Stomach (tissue), 9 donors: ENCODE data around the gene RAB30. TPM values are rescaled to one million over a fixed set of nuclear protein-coding genes. Genes with fewer than 3 reads are reported as not detected.
A peak's percentile ranks its signal among the peaks of the same experiment; 100 is the strongest.

Source experiments
- DNase-seq, 2 donors: peaks; one replicate each; pipeline versions ENCODE4 v3.0.0 to v3.0.0-alpha.2; 2013 to 2019
- H3K27ac ChIP-seq, 5 donors: fragments of 200-600 bp in 4 of 5; sonication (generic) in 4 of 5; one replicate each; pipeline ENCODE4 v1.5.1; 2013 to 2019; ENCODE audit warnings: mild to moderate bottlenecking in 1 of 5, moderate library complexity in 1 of 5
- H3K27me3 ChIP-seq, 3 donors: fragments of 200-600 bp; sonication (generic); one replicate each; pipeline ENCODE4 v1.5.1; 2017 to 2019; ENCODE audit warnings: mixed run types in 1 of 3
- H3K36me3 ChIP-seq, 4 donors: fragments of 200-600 bp; sonication (generic); 1 replicate in 3 of 4; 2 replicates in 1 of 4; pipeline ENCODE4 v1.5.1; 2016 to 2019
- H3K4me1 ChIP-seq, 4 donors: fragments of 200-600 bp; sonication (generic); one replicate each; pipeline ENCODE4 v1.5.1; 2016 to 2019
- H3K4me3 ChIP-seq, 4 donors: fragments of 200-600 bp; sonication (generic) in 3 of 4; one replicate each; pipeline ENCODE4 v1.5.1; 2016 to 2019; ENCODE audit warnings: mild to moderate bottlenecking in 1 of 4
- H3K9me3 ChIP-seq, 4 donors: fragments of 200-600 bp; sonication (generic); one replicate each; pipeline ENCODE4 v1.5.1; 2016 to 2019
- CTCF ChIP-seq, 7 experiments: fragments of 450-650 bp in 4 of 7; fragments of 200-600 bp in 3 of 7; sonication (generic) in 3 of 7; IDR thresholded peaks; one replicate each; pipeline ENCODE4 v1.5.1; 2016 to 2019; ENCODE audit warnings: antibody characterized with exemption in 7 of 7, control low read depth in 2 of 7, mild to moderate bottlenecking in 1 of 7
- EP300 ChIP-seq: sonication (generic); formaldehyde crosslinking; IDR thresholded peaks from one replicate; pipeline ENCODE4 v1.6.1; 2017; ENCODE audit warnings: antibody characterized with exemption
- POLR2A ChIP-seq, 4 donors: fragments of 450-650 bp; IDR thresholded peaks; one replicate each; pipeline ENCODE4 v1.6.1; 2016; ENCODE audit warnings: antibody characterized with exemption in 4 of 4, control low read depth in 2 of 4, mild to moderate bottlenecking in 1 of 4, moderate library complexity in 1 of 4
- POLR2AphosphoS5 ChIP-seq, 3 donors: sonication (generic); formaldehyde crosslinking; IDR thresholded peaks; one replicate each; pipeline ENCODE4 v1.6.1; 2016; ENCODE audit warnings: antibody characterized with exemption in 3 of 3
- WGBS, 5 donors: extraction: QIAGEN DNeasy Blood & Tissue Kit in 3 of 5; methylation state at CpG; one replicate each; pipeline versions ENCODE4 v1.1.5 to v1.1.7; 2013 to 2018; 5-methylcytosine and 5-hydroxymethylcytosine counted together
- intact Hi-C: fragments of 100-400 bp; cut with DNase I; formaldehyde crosslinking; loops from one replicate; pipeline ENCODE4 v1.15.1; 2023; ENCODE audit warnings: low total_unique reads
- polyA plus RNA-seq, 3 donors: library from polyadenylated mRNA; stranded (reverse); fragments of 200-250 nt; gene quantifications; one replicate each; pipeline ENCODE4 v1.2.3, GENCODE V29; 2013
- total RNA-seq, 5 donors: library from RNA; depleted of rRNA; stranded (reverse); fragments of >200 nt; gene quantifications; one replicate each; pipeline versions ENCODE4 v1.1.0 to v1.2.3, GENCODE V29; 2014 to 2016
- donor health status: healthy with polysubstance abuse.
- donor health status: Bipolar disorder and iron deficiency.
- donor health status: healthy.

Gene RAB30
- total and polyA plus RNA-seq, 8 donors: 0.29 to 14.0 (median 3.1) TPM

GRCh38 chr11:82998697-82999096 lies 73.0 kb downstream of the RAB30 start:
- Histone ChIP-seq H3K36me3 (no peaks in the 10 kb centered on the region), H3K4me3 (no peak overlapping the region), H3K27me3 (no peaks in the 10 kb centered on the region), H3K27ac (no peak overlapping the region), H3K9me3 (no peaks in the 10 kb centered on the region), H3K4me1 (peaks cover 0 to 36% (median 26%) of the 10 kb centered on the region in 4 donors)
- TF ChIP-seq POLR2AphosphoS5 (IDR thresholded peaks at IDR 0.05) (no peak), EP300 (no peak), CTCF (IDR thresholded peaks at IDR 0.05) (no peak), POLR2A (IDR thresholded peaks at IDR 0.05) (no peak)
- 88 to 99% (median 93%) methylated on average over 2 of the region's 2 CpGs for WGBS, 5 donors
- intact Hi-C loops: no loop called here
- DNase-seq: no peak

- no peaks in the 10 kb centered on the region for H3K27me3 ChIP-seq
- H3K9me3 ChIP-seq: no peaks in the 10 kb centered on the region
- H3K36me3 ChIP-seq: peaks cover 0 to 8% (median 2%) of the 10 kb centered on the region in 4 donors
- peak; percentile 58 to 82 for DNase-seq
- intact Hi-C loops: no loop called here
- peak overlapping the region in 3 of 5 donors; percentile 2 to 69 (median 7) for H3K27ac ChIP-seq
- H3K4me1 ChIP-seq: peaks cover 0 to 44% (median 26%) of the 10 kb centered on the region in 4 donors
- TF ChIP-seq POLR2AphosphoS5 (IDR thresholded peaks at IDR 0.05): peak in 1 of 3 donors; percentile 24
- no peak for TF ChIP-seq EP300
- peak overlapping the region in 1 of 4 donors; percentile 14 for H3K4me3 ChIP-seq
- 41 to 65% (median 49%) methylated on average over 14 of the region's 14 CpGs for WGBS, 5 donors
These were observed 74.6 kb downstream of the RAB30 start for GRCh38 chr11:82996966-82997606.

GRCh38 chr11:82995754-82996398 lies 75.8 kb downstream of the RAB30 start:
- no peak overlapping the region for H3K4me3 ChIP-seq
- H3K36me3 ChIP-seq: peaks cover 0 to 8% (median 2%) of the 10 kb centered on the region in 4 donors
- no peaks in the 10 kb centered on the region for H3K27me3 ChIP-seq
- H3K4me1 ChIP-seq: peaks cover 0 to 49% (median 26%) of the 10 kb centered on the region in 4 donors
- intact Hi-C loops: no loop called here
- 55 to 66% (median 57%) methylated on average over 4 of the region's 4 CpGs for WGBS, 5 donors
- no peak for DNase-seq
- no peaks in the 10 kb centered on the region for H3K9me3 ChIP-seq
- peak overlapping the region in 3 of 5 donors; percentile 30 to 69 (median 30) for H3K27ac ChIP-seq
- TF ChIP-seq POLR2A (IDR thresholded peaks at IDR 0.05): no peak
- no peak for TF ChIP-seq POLR2AphosphoS5 (IDR thresholded peaks at IDR 0.05)
- TF ChIP-seq CTCF (IDR thresholded peaks at IDR 0.05): no peak
- TF ChIP-seq EP300: no peak

GRCh38 chr11:82995235-82995634 lies 76.5 kb downstream of the RAB30 start:
- WGBS, 5 donors: 49 to 66% (median 54%) methylated on average over 2 of the region's 2 CpGs
- Histone ChIP-seq H3K27ac (peak overlapping the region in 3 of 5 donors; percentile 30 to 69 (median 30)), H3K27me3 (no peaks in the 10 kb centered on the region), H3K4me3 (no peak overlapping the region), H3K9me3 (no peaks in the 10 kb centered on the region), H3K36me3 (peaks cover 0 to 8% (median 2%) of the 10 kb centered on the region in 4 donors), H3K4me1 (peaks cover 0 to 49% (median 26%) of the 10 kb centered on the region in 4 donors)
- DNase-seq: no peak
- intact Hi-C loops: no loop called here
- TF ChIP-seq POLR2AphosphoS5 (IDR thresholded peaks at IDR 0.05) (no peak), POLR2A (IDR thresholded peaks at IDR 0.05) (no peak), CTCF (IDR thresholded peaks at IDR 0.05) (no peak), EP300 (no peak)
